Activated CD4-positive, alpha-beta T cell treated with anti-CD3 and anti-CD28 coated beads for 48 hours (primary cell): ENCODE measurements around the gene ETNPPL.

Experiments
- DNase-seq: peaks from one replicate; pipeline ENCODE4 v3.0.0-alpha.2; 2020

Gene ETNPPL

GRCh38 chr4:108762559-108763225 lies at the start of gene ETNPPL:
TSS of gene ETNPPL (minus strand) at chr4:108763053. CDS start at chr4:108762898, 155 bp downstream.
- peak; percentile 38 for DNase-seq

DNA sequence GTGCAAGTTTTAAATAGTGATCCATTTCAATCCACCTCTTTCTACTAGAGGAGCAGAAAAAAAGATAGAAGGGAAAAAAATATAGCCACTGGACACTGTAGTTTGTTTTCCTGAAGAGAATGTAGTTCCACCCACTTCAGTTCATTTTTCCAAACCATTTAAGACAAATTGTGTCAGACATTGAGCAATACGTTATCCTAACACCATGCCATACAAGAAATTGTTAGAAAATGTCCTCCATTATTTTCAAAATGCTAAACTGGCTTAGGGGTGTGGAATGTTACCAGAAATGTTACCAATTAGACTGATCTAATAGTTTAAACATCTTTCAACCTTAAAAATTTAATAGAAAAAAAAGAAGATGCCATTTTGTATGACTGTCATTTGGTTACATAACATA lies 48.6 kb upstream of the ETNPPL start:
- DNase-seq, result no peak

GRCh38 chr4:108810087-108810486 lies 47.2 kb upstream of the ETNPPL start:
- DNase-seq, result no peak

DNA sequence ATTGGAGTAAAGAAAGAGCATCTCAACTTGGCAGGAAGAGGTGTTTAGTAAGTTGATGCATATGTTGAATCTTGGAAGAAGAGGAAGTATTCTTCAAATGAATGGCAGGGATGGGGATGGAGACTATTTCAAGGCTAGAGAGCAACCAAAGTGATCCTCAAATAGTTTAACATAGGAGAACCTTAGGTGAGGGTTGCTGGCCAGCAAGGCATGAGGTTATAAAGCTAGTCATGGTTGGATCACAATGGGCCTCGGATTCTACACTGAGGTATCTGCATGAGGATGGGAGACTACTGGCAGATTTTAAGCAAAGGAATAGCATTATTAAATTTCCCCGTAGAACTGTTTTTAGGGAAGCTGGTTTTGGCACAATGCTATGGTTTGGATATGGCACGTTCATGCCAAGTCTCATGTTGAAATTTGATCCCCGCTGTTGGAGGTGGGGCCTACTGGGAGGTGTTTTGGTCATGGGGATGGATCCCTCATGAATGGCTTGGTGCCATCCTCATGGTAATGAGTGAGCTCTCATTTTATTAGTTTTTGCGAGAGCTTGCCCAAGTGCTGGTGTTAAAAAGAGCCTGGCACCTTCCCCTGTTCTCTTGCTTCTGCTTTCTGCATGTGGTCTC lies 41.9 kb upstream of the ETNPPL start:
- DNase-seq, result no peak

DNA sequence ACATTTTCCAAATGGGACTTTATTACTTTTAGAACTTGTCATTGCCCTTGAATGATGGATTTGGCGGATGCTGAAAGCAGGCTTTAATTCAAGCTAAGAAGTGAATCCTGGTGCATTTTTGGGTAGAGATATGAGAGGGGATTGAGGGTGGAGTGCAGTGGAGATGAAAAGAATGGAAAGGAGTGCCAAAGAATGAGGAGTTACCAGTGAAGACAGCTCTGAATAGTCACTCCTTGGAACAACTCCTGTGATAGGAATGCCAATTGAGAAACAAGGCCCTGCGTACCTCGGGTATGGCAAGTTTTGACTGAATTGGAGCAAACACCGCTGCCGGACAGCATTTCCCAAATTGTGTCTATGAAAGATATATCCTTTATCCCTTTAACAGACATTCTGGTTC lies 36.5 kb upstream of the ETNPPL start:
- no peak for DNase-seq

DNA sequence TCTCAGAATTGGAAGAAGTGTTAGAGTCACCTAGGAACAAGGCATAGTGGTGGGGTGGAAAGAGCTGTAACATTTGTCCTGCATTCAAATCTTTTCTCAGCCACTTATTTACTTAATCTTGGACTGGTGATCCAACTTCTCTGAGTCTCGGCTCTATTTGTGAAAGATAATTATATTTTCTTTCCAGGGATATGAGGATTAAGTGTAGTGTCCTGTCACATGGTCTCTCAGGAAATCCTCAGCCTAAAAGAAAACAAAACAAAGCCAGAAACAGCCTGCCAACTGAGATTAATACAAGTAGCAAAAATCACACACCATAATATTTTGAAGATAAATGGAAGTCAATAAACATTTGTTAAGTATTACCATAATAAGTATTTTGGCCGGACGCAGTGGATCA lies 33.3 kb upstream of the ETNPPL start:
- DNase-seq, result no peak

DNA sequence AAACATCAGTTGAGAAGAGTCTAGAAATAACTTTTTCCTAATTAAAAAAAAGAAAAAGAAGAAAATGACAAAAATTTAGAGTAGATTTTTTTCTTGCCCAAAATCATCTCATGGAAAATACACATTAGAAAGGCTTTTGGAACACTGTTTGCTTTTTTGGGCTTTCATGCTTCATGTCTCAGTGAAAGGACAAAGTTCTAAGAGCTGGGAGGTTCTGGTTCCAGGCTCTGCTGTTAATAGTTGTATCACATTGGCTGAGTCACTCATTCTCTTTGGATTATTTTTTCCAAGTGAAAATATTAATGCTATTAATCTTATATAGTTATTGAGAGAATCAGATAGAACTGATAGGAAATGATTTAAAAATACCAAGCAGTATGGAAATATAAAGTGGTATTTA lies 32.9 kb upstream of the ETNPPL start:
- no peak for DNase-seq

- no peak for DNase-seq
Measured at GRCh38 chr4:108794136-108794535, 31.3 kb upstream of the ETNPPL start.

- no peak for DNase-seq
Measured at GRCh38 chr4:108793415-108793814, 30.6 kb upstream of the ETNPPL start.

DNA sequence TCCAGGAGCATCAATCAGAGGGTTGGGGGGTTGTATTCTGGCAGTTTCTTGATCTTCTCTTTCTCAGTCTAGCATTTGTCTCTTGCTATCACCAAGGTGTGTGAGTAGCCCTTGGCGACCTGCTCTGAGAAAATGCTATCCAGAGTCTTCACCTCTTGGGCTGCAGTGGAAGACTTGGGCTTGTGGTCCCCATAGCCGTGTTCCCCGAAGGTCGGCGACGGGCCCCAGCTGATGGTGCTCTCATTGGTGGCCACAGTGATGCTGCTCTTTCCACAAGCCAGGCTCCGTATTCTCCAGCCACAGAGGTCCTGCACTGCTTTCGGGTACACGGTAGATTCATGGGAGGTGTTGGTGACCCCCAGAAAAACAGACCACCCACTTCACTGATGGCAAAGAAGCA lies 25.9 kb upstream of the ETNPPL start:
- no peak for DNase-seq

GRCh38 chr4:108787724-108788123 lies 24.9 kb upstream of the ETNPPL start:
- DNase-seq, result no peak

- no peak for DNase-seq
Measured at GRCh38 chr4:108787106-108787505, 24.3 kb upstream of the ETNPPL start.

DNA sequence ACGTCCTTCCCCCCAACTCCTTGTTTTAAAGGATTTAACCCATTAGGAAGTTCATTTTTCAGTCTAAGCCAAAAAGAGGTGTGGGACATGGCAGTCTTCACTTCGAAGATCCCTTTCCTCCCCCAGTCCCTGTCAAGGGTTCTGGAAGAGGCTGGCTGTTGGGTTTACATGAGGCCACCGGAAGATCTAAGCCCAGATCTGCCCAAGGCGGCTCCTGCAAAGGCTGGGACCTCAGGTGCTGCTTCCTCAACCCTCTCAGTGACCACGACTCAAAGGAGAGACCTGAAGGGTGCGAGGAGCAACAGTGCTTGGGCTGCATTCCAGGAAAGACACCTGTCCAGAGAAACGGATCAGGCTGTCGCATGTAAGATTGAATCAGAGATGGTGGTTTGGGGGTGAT lies 23.5 kb upstream of the ETNPPL start:
- no peak for DNase-seq

DNA sequence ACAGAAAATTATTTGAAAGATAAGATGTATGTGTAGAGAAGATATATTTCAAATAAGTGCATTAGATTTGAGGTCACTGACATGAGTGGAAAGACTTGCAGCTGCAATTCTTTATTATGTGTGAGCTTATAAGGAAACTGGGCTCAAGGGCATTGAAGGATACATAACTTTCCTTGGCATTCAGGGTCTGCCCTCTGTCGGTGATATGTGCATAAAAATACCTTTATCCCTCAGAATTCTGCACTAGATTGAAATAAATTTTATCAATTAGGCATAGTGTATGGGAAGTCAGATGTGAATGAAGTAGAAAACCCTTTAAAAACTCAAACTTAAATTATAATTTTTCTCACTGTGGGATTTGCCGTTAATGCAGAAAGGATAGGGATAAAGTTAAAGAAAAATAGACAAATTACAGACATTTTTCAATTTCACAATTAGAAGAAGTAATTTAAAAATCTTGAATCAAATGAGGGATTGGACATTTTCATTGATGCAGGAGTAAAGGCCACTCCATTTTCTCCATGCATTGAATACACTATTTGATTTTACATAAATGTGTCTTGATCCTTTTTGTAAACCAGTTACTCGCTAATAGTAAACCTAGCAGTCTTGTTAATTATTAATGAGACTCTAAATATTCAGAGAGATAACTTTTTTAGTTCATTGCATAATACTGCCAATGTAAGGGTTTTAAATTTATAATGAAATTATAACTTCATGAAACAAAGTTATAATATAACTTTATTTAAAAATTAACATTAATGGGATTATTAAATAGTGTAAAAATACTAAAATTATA lies 21.0 kb upstream of the ETNPPL start:
- no peak for DNase-seq

- DNase-seq, result no peak
Measured at GRCh38 chr4:108779958-108780357, 17.1 kb upstream of the ETNPPL start.

DNA sequence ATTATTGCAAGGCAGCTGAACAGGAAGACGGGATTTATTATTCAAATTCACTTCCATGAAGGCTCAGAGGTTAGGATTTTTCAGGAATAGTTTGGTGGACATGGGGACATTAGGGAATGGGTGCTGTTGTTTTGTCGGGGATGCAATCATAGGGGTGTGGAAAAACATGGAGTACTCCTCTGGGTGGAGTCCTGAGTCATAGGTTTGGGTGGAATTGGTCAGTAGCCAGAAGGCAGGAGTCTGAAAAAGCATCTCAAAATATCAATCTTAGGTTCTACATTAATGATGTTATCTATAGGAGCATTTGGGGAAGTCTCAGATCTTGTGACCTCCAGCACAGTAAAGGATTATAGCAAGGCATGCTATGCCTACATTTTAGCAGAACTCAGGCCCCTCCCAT lies 14.5 kb upstream of the ETNPPL start:
- DNase-seq, result no peak

GRCh38 chr4:108775921-108776320 lies 13.1 kb upstream of the ETNPPL start:
- DNase-seq, result no peak

DNA sequence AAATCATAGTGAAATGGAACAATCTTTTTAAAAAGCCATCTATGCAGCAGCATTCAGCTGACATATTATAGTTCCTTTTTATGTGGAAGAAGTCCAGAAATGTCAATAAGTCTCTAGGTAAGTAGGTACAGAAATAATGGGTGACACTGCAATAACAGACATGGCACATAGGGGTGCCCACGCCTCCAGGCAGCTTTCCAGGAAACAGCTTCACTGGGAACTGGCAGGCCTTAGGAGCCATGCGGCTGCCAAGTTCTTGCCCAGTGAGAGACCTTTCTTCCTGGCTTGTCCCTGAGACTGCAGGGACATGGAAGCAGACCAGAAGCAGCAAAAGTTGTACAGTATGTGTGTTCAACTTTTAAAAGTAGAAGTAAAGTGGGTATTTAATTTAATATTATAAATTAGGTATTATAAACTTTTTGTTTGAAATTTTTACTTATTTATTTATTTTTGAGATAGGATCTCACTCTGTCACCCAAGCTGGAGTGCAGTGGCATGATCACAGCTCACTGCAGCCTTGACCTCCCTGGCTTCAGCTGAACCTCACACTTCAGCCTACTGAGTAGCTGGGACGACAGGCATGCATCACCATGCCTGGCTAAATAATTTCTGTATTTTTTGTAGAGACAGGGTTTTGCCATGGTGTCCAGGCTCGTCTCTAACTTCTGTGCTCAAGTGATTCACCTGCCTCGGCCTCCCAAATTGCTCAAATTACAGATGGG lies 12.1 kb upstream of the ETNPPL start:
- no peak for DNase-seq

- DNase-seq, result no peak
Measured at GRCh38 chr4:108772402-108772801, 9.5 kb upstream of the ETNPPL start.

DNA sequence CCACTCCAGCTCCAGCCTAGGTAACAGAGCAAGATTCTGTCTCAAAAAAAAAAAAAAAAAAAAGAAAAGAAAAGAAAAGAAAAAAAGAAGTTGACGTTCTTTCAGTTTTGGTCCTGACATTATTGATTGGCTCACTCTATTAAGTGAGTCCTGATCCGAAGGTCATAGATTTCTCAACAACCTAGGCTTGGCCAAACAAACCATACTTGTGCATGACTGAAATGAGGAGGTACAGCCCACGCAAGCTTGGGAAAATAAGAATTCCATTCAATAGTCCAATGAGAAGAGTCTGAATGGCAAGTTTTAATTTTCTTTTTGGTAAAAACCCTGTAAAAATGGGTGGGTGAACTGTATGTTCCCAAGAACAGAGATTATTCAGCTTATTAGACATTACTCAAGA lies 3.2 kb upstream of the ETNPPL start:
- no peak for DNase-seq

- no peak for DNase-seq
Measured at GRCh38 chr4:108763986-108764385, 1.1 kb upstream of the ETNPPL start.

DNA sequence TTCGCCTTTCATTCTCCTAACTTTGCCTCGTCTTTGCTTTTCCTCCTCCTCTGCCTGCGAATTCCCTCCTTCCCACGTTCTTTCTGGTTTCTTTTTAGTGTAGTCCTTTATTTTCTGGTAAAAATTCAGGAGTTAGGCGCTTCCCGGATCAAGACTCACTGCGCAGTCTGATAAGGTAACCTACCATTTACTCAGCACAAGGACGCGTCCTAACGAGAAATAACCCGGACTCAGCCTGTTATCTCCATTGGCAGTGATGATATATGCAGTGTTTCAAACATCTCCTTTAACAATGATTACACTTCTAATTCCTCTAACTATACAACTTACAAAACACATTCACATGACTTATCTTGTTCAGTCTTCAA lies 357 bp upstream of the ETNPPL start:
- no peak for DNase-seq

DNA sequence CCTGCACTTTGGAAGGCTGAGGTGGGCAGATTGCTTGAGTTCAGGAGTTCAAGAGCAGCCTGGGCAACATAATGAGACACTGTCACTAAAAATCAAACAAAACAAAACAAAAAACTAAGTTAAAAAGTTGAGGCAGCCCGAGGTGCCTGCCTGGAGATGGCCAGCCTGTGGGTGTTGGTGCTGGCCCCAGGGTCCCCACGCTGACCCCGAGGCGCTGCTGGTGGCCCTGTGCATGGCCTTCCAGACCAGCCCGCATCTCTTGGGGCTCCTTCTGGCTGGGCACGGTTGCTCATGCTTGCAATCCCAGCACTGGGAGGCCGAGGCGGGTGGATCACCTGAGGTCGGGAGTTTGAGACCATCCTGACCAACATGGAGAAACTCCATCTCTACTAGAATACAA lies 4.4 kb downstream of the ETNPPL start:
- no peak for DNase-seq

GRCh38 chr4:108754327-108754726 lies 8.5 kb downstream of the ETNPPL start:
- no peak for DNase-seq
